ENCODE results near the gene HPSE. TPM values are rescaled to one million over a fixed set of nuclear protein-coding genes. Genes with fewer than 3 reads are reported as not detected.
"Not testable (repeated sequence)": the region's sequence is repeated elsewhere in the genome, so short reads cannot be mapped to it uniquely, and the experiment has no call there.

The HPSE gene
- total and polyA plus RNA-seq, 2 donors (not counting 1 experiment from before 2014, with no cell fraction given): 1.3 to 2.6 TPM

GRCh38 chr4:83273926-83274325 is 60.7 kb downstream of the HPSE start:
- H3K4me3 Mint-ChIP-seq; H3K4me3 ChIP-seq (ENCODE audit: control extremely low read depth in 1 of 5, extremely low read depth in 1 of 5, insufficient read depth in 1 of 5, low read depth in 2 of 5, low read length in 4 of 5); H3K4me2 ChIP-seq (replicated peaks; ENCODE audit: low read depth, low read length, poor library complexity, severe bottlenecking); H3K79me2 ChIP-seq (ENCODE audit: control insufficient read depth, insufficient read depth, low read length); H3K27me3 ChIP-seq (replicated peaks in 1 of 4; ENCODE audit: control extremely low read depth in 1 of 4, control insufficient read depth in 3 of 4, insufficient read depth in 4 of 4, low read length in 3 of 4); H3K27me3 Mint-ChIP-seq; DNase-seq; H3K9me3 Mint-ChIP-seq (ENCODE audit: insufficient read depth); intact Hi-C loops (cut with micrococcal nuclease); H2AFZ ChIP-seq (ENCODE audit: insufficient read depth, low read depth, low read length, poor library complexity, severe bottlenecking); H4K20me1 ChIP-seq (ENCODE audit: control insufficient read depth, insufficient read depth, low read length, poor library complexity, severe bottlenecking); H3K9me3 ChIP-seq (ENCODE audit: control extremely low read depth in 1 of 3, control insufficient read depth in 2 of 3, insufficient read depth in 1 of 3, low read length in 2 of 3); H3K9ac ChIP-seq (ENCODE audit: low read length); ATAC-seq (ENCODE audit: low read depth): not testable (repeated sequence)
- ChIA-PET POLR2A (interaction anchor here (0.7 to 1.1 kb wide), 3 partner anchors 14 to 239 kb away, joined by 4 to 6 read pairs (median 4); partner anchors contain the start of gene COPS4), CTCF (interaction anchor here (1.0 to 2.4 kb wide), 7 partner anchors 9 to 200 kb away, joined by 3 to 13 read pairs (median 5); partner anchors contain the start of gene COQ2)
- Histone ChIP-seq H3K36me3 (replicated peaks in 1 of 2; ENCODE audit: control extremely low read depth in 1 of 2, control insufficient read depth in 1 of 2, extremely low read depth in 1 of 2, insufficient read depth in 2 of 2, low read length in 1 of 2) (peaks cover 8 to 22% of the 10 kb centered on the region in 2 experiments), H3K27ac (ENCODE audit: low read length in 2 of 2) (peak overlapping the region in 1 of 2 donors; percentile 47), H3K4me1 (ENCODE audit: control insufficient read depth in 2 of 2, insufficient read depth in 2 of 2, low read length in 2 of 2) (peaks cover 28 to 31% of the 10 kb centered on the region in 2 donors)
- WGBS (ENCODE audit: insufficient coverage): 86% methylated on average over 1 of the region's 3 CpGs
- H3K27ac Mint-ChIP-seq: peak overlapping the region; percentile 44
- H3K4me1 Mint-ChIP-seq: peaks cover 50% of the 10 kb centered on the region

- ChIA-PET POLR2A (interaction anchor here (1.1 kb wide), 1 partner anchor 13 kb away, joined by 6 read pairs; no protein-coding TSS in a partner anchor), CTCF (interaction anchor here (0.6 to 2.4 kb wide), 7 partner anchors 10 to 238 kb away, joined by 3 to 13 read pairs (median 4); partner anchors contain the start of genes COPS4 and COQ2)
- no peaks in the 10 kb centered on the region for H3K9me3 ChIP-seq (ENCODE audit: control extremely low read depth in 1 of 3, control insufficient read depth in 2 of 3, insufficient read depth in 1 of 3, low read length in 2 of 3)
- H3K9me3 Mint-ChIP-seq (ENCODE audit: insufficient read depth): no peaks in the 10 kb centered on the region
- H3K9ac ChIP-seq (ENCODE audit: low read length): peak overlapping the region; percentile 31
- DNase-seq (peak; percentile 67), ATAC-seq (ENCODE audit: low read depth) (peak; percentile 82)
- H3K36me3 ChIP-seq (replicated peaks in 1 of 2; ENCODE audit: control extremely low read depth in 1 of 2, control insufficient read depth in 1 of 2, extremely low read depth in 1 of 2, insufficient read depth in 2 of 2, low read length in 1 of 2): peaks cover 6 to 22% of the 10 kb centered on the region in 2 experiments
- intact Hi-C loops (cut with micrococcal nuclease): loop anchor here (1.0 kb wide), 1 partner anchor 8 kb away; no protein-coding TSS in a partner anchor
- TF ChIP-seq EZH2 (IDR thresholded peaks at IDR 0.05; ENCODE audit: borderline replicate concordance, insufficient read depth, low read depth, low read length, poor library complexity, severe bottlenecking) (no peak), CTCF (IDR thresholded peaks at IDR 0.05) (no peak)
- H3K4me3 ChIP-seq (ENCODE audit: control extremely low read depth in 1 of 5, extremely low read depth in 1 of 5, insufficient read depth in 1 of 5, low read depth in 2 of 5, low read length in 4 of 5): peak overlapping the region in 2 of 5 experiments; percentile 20 to 25
- no peak overlapping the region for H2AFZ ChIP-seq (ENCODE audit: insufficient read depth, low read depth, low read length, poor library complexity, severe bottlenecking)
- peaks cover 54% of the 10 kb centered on the region for H3K4me1 Mint-ChIP-seq
- H3K27ac ChIP-seq (ENCODE audit: low read length in 2 of 2): peak overlapping the region; percentile 4 to 47
- H3K4me1 ChIP-seq (ENCODE audit: control insufficient read depth in 2 of 2, insufficient read depth in 2 of 2, low read length in 2 of 2): peaks cover 28 to 31% of the 10 kb centered on the region in 2 donors
- H3K27me3 Mint-ChIP-seq: no peaks in the 10 kb centered on the region
- peak overlapping the region; percentile 65 for H3K4me3 Mint-ChIP-seq
- H3K4me2 ChIP-seq (replicated peaks; ENCODE audit: low read depth, low read length, poor library complexity, severe bottlenecking): peak overlapping the region; percentile 52
- peak overlapping the region; percentile 44 for H3K27ac Mint-ChIP-seq
- peaks cover 4% of the 10 kb centered on the region for H3K79me2 ChIP-seq (ENCODE audit: control insufficient read depth, insufficient read depth, low read length)
- H4K20me1 ChIP-seq (ENCODE audit: control insufficient read depth, insufficient read depth, low read length, poor library complexity, severe bottlenecking): no peaks in the 10 kb centered on the region
- H3K27me3 ChIP-seq (replicated peaks in 1 of 4; ENCODE audit: control extremely low read depth in 1 of 4, control insufficient read depth in 3 of 4, insufficient read depth in 4 of 4, low read length in 3 of 4): no peaks in the 10 kb centered on the region
- WGBS (ENCODE audit: insufficient coverage): no CpG with 5 or more reads among the region's 5 CpGs
These were observed 61.7 kb downstream of the HPSE start for GRCh38 chr4:83272900-83273299.
